Measurements from ENCODE around the gene KRT85.

- no peak for TF ChIP-seq CTCF (IDR thresholded peaks at IDR 0.05)
- TF ChIP-seq EZH2phosphoT487 (IDR thresholded peaks at IDR 0.05): no peak
Measured at GRCh38 chr12:52318241-52318990, 48.9 kb downstream of the KRT85 start.

Measured in neural progenitor cell (in vitro differentiated cells).